ENCODE data around the gene SLFN12L.
"Not testable (repeated sequence)": the region's sequence is repeated elsewhere in the genome, so short reads cannot be mapped to it uniquely, and the experiment has no call there.

The SLFN12L gene

GRCh38 chr17:35536664-35537171, 760 bp downstream of the SLFN12L start:
- no peak overlapping the region for H3K4me3 ChIP-seq (ENCODE audit: low read depth, low read length)
- in situ Hi-C loops (cut with HindIII; ENCODE audit: low sequenced_read_pairs): no loop called here
- no peak for DNase-seq (ENCODE audit: low read depth, low spot score)
- TF ChIP-seq CTCF (IDR thresholded peaks at IDR 0.05; ENCODE audit: low read depth, low read length): no peak

GRCh38 chr17:35535406-35535805, 2.1 kb downstream of the SLFN12L start:
- H3K4me3 ChIP-seq (ENCODE audit: low read depth, low read length); DNase-seq (ENCODE audit: low read depth, low spot score); in situ Hi-C loops (cut with HindIII; ENCODE audit: low sequenced_read_pairs): not testable (repeated sequence)

- in situ Hi-C loops (cut with HindIII; ENCODE audit: low sequenced_read_pairs): no loop called here
- no peak for TF ChIP-seq CTCF (IDR thresholded peaks at IDR 0.05; ENCODE audit: low read depth, low read length)
- DNase-seq (ENCODE audit: low read depth, low spot score): no peak
- no peak overlapping the region for H3K4me3 ChIP-seq (ENCODE audit: low read depth, low read length)
Observed at GRCh38 chr17:35534576-35535093, 2.8 kb downstream of the SLFN12L start.

GRCh38 chr17:35531160-35531559, 6.3 kb downstream of the SLFN12L start:
- H3K4me3 ChIP-seq (ENCODE audit: low read depth, low read length): no peak overlapping the region
- in situ Hi-C loops (cut with HindIII; ENCODE audit: low sequenced_read_pairs): no loop called here
- TF ChIP-seq CTCF (IDR thresholded peaks at IDR 0.05; ENCODE audit: low read depth, low read length): no peak
- no peak for DNase-seq (ENCODE audit: low read depth, low spot score)

GRCh38 chr17:35529866-35530265, 7.6 kb downstream of the SLFN12L start:
- no peak for DNase-seq (ENCODE audit: low read depth, low spot score)
- in situ Hi-C loops (cut with HindIII; ENCODE audit: low sequenced_read_pairs): no loop called here
- no peak overlapping the region for H3K4me3 ChIP-seq (ENCODE audit: low read depth, low read length)
- TF ChIP-seq CTCF (IDR thresholded peaks at IDR 0.05; ENCODE audit: low read depth, low read length): no peak

- H3K4me3 ChIP-seq (ENCODE audit: low read depth, low read length); in situ Hi-C loops (cut with HindIII; ENCODE audit: low sequenced_read_pairs); DNase-seq (ENCODE audit: low read depth, low spot score): not testable (repeated sequence)
Observed at GRCh38 chr17:35529326-35529725, 8.2 kb downstream of the SLFN12L start.

- DNase-seq (ENCODE audit: low read depth, low spot score): no peak
- no peak overlapping the region for H3K4me3 ChIP-seq (ENCODE audit: low read depth, low read length)
- in situ Hi-C loops (cut with HindIII; ENCODE audit: low sequenced_read_pairs): no loop called here
- TF ChIP-seq CTCF (IDR thresholded peaks at IDR 0.05; ENCODE audit: low read depth, low read length): no peak
Observed at GRCh38 chr17:35523296-35523695, 14.2 kb downstream of the SLFN12L start.

- in situ Hi-C loops (cut with HindIII; ENCODE audit: low sequenced_read_pairs); DNase-seq (ENCODE audit: low read depth, low spot score); H3K4me3 ChIP-seq (ENCODE audit: low read depth, low read length): not testable (repeated sequence)
Observed at GRCh38 chr17:35521654-35522256, 15.7 kb downstream of the SLFN12L start.
